Thyroid gland (tissue), 4 donors: ENCODE data around the gene OR2S2.
A peak's percentile ranks its signal among the peaks of the same experiment; 100 is the strongest.

Experiments used
- POLR2A ChIP-seq, 2 donors: fragments of 450-650 bp; IDR thresholded peaks; one replicate each; pipeline ENCODE4 v1.6.1; 2017; ENCODE audit warnings: antibody characterized with exemption in 2 of 2, mild to moderate bottlenecking in 2 of 2, moderate library complexity in 1 of 2
- TF ChIP-seq, protein P1 (sequence below), 6 experiments: fragments of 200-600 bp in 3 of 6; fragments of 450-650 bp in 3 of 6; sonication (generic) in 3 of 6; IDR thresholded peaks; one replicate each; pipeline ENCODE4 v1.5.1; 2016 to 2019; ENCODE audit warnings: antibody characterized with exemption in 6 of 6, mild to moderate bottlenecking in 2 of 6, inconsistent platforms in 1 of 6, moderate library complexity in 1 of 6

DNA sequence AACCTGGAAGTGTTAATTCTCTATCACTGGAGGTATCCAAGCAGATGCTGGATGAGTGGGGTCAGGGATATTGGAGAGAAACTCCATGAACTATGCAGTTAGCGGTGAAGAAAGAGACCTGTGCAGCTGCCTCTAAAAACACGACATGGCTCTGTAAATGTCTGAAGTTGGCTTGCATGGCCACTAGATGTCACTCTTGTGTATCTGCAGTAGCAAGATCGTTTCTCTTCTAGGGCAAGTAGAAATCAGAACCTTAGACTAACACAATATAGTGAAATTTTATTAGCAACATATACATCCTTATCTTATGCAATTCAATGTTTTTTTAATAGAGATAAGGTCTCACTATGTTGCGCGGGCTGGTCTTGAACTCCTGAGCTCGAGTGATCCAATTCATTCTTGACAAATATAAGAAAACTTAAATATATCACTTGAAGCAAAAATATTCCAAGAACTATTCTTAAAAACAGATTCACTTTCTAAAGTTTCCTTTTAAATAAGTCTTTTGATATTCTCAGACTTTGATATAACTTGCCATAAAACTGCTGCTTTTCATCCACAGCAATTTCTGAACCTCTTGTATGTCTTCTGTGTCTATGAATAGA is 2.9 kb downstream of the OR2S2 start:
- TF ChIP-seq POLR2A (IDR thresholded peaks at IDR 0.05), result no peak
- TF ChIP-seq, protein P1, sequence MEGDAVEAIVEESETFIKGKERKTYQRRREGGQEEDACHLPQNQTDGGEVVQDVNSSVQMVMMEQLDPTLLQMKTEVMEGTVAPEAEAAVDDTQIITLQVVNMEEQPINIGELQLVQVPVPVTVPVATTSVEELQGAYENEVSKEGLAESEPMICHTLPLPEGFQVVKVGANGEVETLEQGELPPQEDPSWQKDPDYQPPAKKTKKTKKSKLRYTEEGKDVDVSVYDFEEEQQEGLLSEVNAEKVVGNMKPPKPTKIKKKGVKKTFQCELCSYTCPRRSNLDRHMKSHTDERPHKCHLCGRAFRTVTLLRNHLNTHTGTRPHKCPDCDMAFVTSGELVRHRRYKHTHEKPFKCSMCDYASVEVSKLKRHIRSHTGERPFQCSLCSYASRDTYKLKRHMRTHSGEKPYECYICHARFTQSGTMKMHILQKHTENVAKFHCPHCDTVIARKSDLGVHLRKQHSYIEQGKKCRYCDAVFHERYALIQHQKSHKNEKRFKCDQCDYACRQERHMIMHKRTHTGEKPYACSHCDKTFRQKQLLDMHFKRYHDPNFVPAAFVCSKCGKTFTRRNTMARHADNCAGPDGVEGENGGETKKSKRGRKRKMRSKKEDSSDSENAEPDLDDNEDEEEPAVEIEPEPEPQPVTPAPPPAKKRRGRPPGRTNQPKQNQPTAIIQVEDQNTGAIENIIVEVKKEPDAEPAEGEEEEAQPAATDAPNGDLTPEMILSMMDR (IDR thresholded peaks at IDR 0.05), result peak; percentile 80 to 91 (median 84)
